Subcutaneous abdominal adipose tissue (tissue), 5 donors: ENCODE measurements around the gene PCBP2.

ENCODE experiments used
- H3K27ac ChIP-seq: one replicate; pipeline ENCODE4 v1.7.0; 2013; ENCODE audit warnings: low read depth, mild to moderate bottlenecking, inconsistent platforms, low read length, moderate library complexity
- H3K27me3 ChIP-seq, 5 donors: one replicate each; pipeline ENCODE4 v1.7.0; 2013; ENCODE audit warnings: low read length in 5 of 5, inconsistent platforms in 1 of 5; ENCODE audit not compliant: control insufficient read depth in 5 of 5, insufficient read depth in 4 of 5
- H3K36me3 ChIP-seq, 5 donors: one replicate each; pipeline ENCODE4 v1.7.0; 2013; ENCODE audit warnings: low read length in 5 of 5; ENCODE audit not compliant: control insufficient read depth in 5 of 5, insufficient read depth in 5 of 5
- H3K4me1 ChIP-seq, 5 donors: one replicate each; pipeline ENCODE4 v1.7.0; 2013; ENCODE audit warnings: low read length in 5 of 5, mild to moderate bottlenecking in 3 of 5, moderate library complexity in 1 of 5; ENCODE audit not compliant: control insufficient read depth in 5 of 5, insufficient read depth in 5 of 5
- H3K4me3 ChIP-seq, 5 donors: one replicate each; pipeline ENCODE4 v1.7.0; 2013; ENCODE audit warnings: low read length in 5 of 5, low read depth in 1 of 5
- H3K9ac ChIP-seq, 5 donors: one replicate each; pipeline ENCODE4 v1.7.0; 2013; ENCODE audit warnings: low read length in 5 of 5, mild to moderate bottlenecking in 4 of 5, moderate library complexity in 3 of 5
- H3K9me3 ChIP-seq, 5 donors: one replicate each; pipeline ENCODE4 v1.7.0; 2013; ENCODE audit warnings: low read length in 5 of 5; ENCODE audit not compliant: control insufficient read depth in 5 of 5
- donor health status: healthy.
- donor health status: healthy.
- donor health status: healthy.
- donor health status: healthy.
- donor health status: healthy.

PCBP2 gene

DNA sequence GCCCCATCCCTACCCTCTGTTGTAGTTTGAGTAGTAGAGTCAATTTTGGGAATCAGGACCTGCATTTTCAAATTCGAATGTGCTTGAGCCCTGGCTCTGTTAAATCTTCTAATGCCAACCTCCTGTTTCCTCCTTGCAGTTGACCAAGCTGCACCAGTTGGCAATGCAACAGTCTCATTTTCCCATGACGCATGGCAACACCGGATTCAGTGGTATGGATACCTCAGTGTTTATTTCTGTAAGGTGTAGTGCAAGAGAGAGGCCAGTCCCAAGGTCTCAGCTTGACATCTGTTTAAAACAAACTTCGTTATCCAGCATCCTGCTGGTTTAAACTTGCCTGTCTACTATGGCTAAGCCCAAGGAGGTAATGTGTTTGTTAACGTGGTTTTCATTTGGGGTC is 15.2 kb downstream of the PCBP2 start:
- H3K9ac ChIP-seq: no peak overlapping the region
- peaks cover 59 to 99% (median 97%) of the 10 kb centered on the region in 5 donors for H3K36me3 ChIP-seq
- peaks cover 0 to 19% (median 10%) of the 10 kb centered on the region in 5 donors for H3K4me1 ChIP-seq

DNA sequence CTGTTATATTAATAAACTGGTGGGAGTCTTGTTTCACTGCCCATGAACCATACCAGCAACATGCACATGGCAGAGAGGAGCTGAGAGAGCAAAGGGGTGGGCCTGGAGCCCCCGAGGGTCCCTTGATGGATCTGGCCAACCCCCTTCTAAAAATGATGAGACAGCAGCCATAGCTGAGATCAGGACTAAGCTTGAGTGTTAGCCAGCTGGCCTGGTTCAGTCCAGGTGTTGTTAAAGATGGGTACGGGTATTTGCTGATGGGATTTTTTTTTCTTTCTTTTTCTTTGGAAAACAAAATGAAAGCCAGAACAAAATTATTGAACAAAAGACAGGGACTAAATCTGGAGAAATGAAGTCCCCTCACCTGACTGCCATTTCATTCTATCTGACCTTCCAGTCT is 16.0 kb downstream of the PCBP2 start:
- H3K4me1 ChIP-seq: peaks cover 0 to 19% (median 10%) of the 10 kb centered on the region in 5 donors
- H3K36me3 ChIP-seq: peaks cover 61 to 99% (median 97%) of the 10 kb centered on the region in 5 donors
- H3K4me3 ChIP-seq: no peak overlapping the region
- no peaks in the 10 kb centered on the region for H3K27me3 ChIP-seq
- no peak overlapping the region for H3K27ac ChIP-seq
- no peak overlapping the region for H3K9ac ChIP-seq
- no peaks in the 10 kb centered on the region for H3K9me3 ChIP-seq

More for the DNA sequence above, 15.2 kb downstream of the PCBP2 start:
- Histone ChIP-seq H3K27me3 (no peaks in the 10 kb centered on the region), H3K4me3 (no peak overlapping the region), H3K27ac (no peak overlapping the region), H3K9me3 (no peaks in the 10 kb centered on the region)

GRCh38 chr12:53468282-53468681 is 16.4 kb downstream of the PCBP2 start:
- peaks cover 0 to 19% (median 13%) of the 10 kb centered on the region in 5 donors for H3K4me1 ChIP-seq
- H3K36me3 ChIP-seq: peaks cover 58 to 99% (median 97%) of the 10 kb centered on the region in 5 donors
- no peaks in the 10 kb centered on the region for H3K9me3 ChIP-seq
- H3K27me3 ChIP-seq: no peaks in the 10 kb centered on the region
- no peak overlapping the region for H3K4me3 ChIP-seq
- H3K9ac ChIP-seq: no peak overlapping the region
- H3K27ac ChIP-seq: no peak overlapping the region

DNA sequence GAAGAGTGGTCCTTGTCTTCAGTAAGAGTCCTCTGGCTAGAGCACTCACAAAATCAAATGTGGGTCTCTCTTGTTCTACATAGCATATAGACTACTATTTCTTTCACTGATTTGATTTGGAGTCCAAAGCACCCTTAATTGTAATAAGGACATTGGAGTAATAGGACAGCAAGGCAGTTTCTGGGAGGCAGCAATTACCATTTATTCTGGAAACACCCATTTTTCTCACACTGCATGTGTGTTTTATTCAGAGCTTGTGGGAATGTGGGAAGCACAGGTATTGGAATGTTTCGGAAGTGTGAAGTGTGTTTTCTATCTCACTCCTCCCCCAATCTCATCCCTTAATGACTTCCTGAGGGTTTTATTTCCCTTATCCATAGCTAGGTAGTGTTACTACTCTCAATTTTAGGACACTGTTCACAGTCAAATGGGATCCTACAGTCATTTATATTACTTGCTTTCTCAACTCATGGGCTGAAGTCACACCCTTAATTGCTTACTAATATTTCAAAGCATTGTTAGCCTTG is 20.2 kb downstream of the PCBP2 start:
- no peaks in the 10 kb centered on the region for H3K9me3 ChIP-seq
- H3K4me3 ChIP-seq: no peak overlapping the region
- no peaks in the 10 kb centered on the region for H3K27me3 ChIP-seq
- no peak overlapping the region for H3K27ac ChIP-seq
- peaks cover 61 to 99% (median 97%) of the 10 kb centered on the region in 5 donors for H3K36me3 ChIP-seq
- H3K9ac ChIP-seq: no peak overlapping the region
- H3K4me1 ChIP-seq: peaks cover 0 to 10% (median under 1%) of the 10 kb centered on the region in 5 donors

- no peak overlapping the region for H3K4me3 ChIP-seq
- no peak overlapping the region for H3K9ac ChIP-seq
- H3K9me3 ChIP-seq: no peaks in the 10 kb centered on the region
- H3K27ac ChIP-seq: no peak overlapping the region
- no peaks in the 10 kb centered on the region for H3K27me3 ChIP-seq
- peaks cover 0 to 10% (median 0%) of the 10 kb centered on the region in 5 donors for H3K4me1 ChIP-seq
- H3K36me3 ChIP-seq: peaks cover 59 to 96% (median 93%) of the 10 kb centered on the region in 5 donors
Measured at GRCh38 chr12:53474077-53474476, 22.2 kb downstream of the PCBP2 start.

DNA sequence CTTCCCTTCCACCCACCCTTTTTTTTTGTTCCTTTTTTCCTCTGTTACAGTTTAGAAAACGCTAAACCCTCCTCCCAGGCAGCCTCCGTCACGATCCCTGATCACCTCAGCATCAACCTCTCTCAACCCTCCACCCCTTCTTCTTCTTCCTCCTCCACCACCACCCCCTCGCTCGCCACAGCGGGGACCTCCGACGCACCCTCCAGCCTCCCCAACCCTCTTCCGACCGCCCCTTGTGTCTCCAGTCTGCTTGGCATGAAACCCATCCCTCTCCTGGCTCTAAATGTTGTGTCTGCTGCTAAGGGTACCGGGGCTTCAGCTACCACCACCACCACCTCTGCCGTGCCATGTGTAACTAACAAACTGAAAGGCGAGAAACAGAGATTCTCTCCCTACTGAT is 22.9 kb downstream of the PCBP2 start:
- peaks cover 64 to 95% (median 93%) of the 10 kb centered on the region in 5 donors for H3K36me3 ChIP-seq
- H3K27ac ChIP-seq: no peak overlapping the region

GRCh38 chr12:53476769-53477209 is 24.9 kb downstream of the PCBP2 start:
- Histone ChIP-seq H3K9me3 (no peaks in the 10 kb centered on the region), H3K4me1 (peaks cover 0 to 10% (median 0%) of the 10 kb centered on the region in 5 donors), H3K27ac (no peak overlapping the region), H3K9ac (no peak overlapping the region), H3K4me3 (no peak overlapping the region), H3K27me3 (no peaks in the 10 kb centered on the region), H3K36me3 (peaks cover 61 to 92% (median 90%) of the 10 kb centered on the region in 5 donors)

More for the DNA sequence above, 22.9 kb downstream of the PCBP2 start:
- no peak overlapping the region for H3K9ac ChIP-seq
- no peaks in the 10 kb centered on the region for H3K27me3 ChIP-seq
- no peaks in the 10 kb centered on the region for H3K9me3 ChIP-seq
- no peak overlapping the region for H3K4me3 ChIP-seq
- H3K4me1 ChIP-seq: peaks cover 0 to 10% (median 0%) of the 10 kb centered on the region in 5 donors

- Histone ChIP-seq H3K4me3 (no peak overlapping the region), H3K9ac (peak overlapping the region in 1 of 5 donors; percentile 22), H3K9me3 (no peaks in the 10 kb centered on the region), H3K4me1 (peaks cover 0 to 1% (median 0%) of the 10 kb centered on the region in 5 donors), H3K27me3 (no peaks in the 10 kb centered on the region), H3K27ac (peak overlapping the region; percentile 47), H3K36me3 (peaks cover 44 to 92% (median 90%) of the 10 kb centered on the region in 5 donors)
Measured at GRCh38 chr12:53478865-53479264, 27.0 kb downstream of the PCBP2 start.

GRCh38 chr12:53479331-53479730 is 27.4 kb downstream of the PCBP2 start:
- H3K4me1 ChIP-seq: no peaks in the 10 kb centered on the region
- H3K4me3 ChIP-seq: no peak overlapping the region
- H3K27me3 ChIP-seq: no peaks in the 10 kb centered on the region
- peaks cover 40 to 93% (median 90%) of the 10 kb centered on the region in 5 donors for H3K36me3 ChIP-seq
- no peak overlapping the region for H3K27ac ChIP-seq
- H3K9me3 ChIP-seq: no peaks in the 10 kb centered on the region
- no peak overlapping the region for H3K9ac ChIP-seq

DNA sequence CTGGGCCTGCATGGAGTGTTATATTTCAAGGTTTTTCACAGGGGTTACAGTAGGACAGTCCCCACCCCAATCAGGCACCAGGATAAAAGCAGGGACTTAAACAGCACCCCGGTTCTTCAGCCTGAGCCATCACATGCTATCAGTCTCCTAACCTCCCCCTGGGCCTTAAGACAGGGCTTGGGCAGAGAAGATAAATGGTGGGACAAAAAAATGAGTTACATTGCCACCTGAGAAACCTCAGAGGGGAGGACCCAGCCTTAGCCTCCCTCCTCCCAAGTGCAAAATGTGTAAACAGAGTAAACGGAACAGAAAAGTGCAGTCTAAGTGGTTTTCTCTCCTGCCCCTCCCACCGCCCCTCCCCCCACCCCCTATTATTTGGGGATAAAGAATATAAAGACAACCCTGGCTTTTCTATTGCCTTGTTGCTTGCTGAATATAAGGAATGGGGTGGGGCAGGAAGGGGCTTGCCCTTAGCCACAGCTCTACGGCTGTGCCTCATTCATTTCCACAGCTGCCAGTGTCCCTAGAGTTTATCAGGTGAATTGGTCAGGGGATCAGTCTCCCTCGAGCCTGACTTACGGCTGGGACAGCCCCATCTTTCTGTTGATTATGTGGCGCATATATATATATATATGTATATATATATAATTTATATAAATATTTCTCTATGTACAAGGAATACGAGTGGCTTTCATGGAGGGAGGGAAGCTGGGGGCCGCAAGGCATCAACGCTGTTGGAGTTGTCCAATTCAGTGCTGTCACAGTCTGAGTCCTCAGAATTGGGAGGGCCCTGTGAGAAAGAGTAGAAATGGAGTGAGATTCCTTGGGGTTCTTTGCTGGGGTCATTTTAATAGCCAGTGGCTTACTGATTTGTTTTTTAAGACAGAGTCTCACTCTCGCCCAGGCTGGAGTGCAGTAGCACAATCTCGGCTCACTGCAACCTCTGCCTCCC is 28.9 kb downstream of the PCBP2 start:
- no peak overlapping the region for H3K9ac ChIP-seq
- H3K27ac ChIP-seq: no peak overlapping the region
- H3K4me3 ChIP-seq: no peak overlapping the region
- no peaks in the 10 kb centered on the region for H3K27me3 ChIP-seq
- peaks cover 29 to 93% (median 85%) of the 10 kb centered on the region in 5 donors for H3K36me3 ChIP-seq
- no peaks in the 10 kb centered on the region for H3K9me3 ChIP-seq
- no peaks in the 10 kb centered on the region for H3K4me1 ChIP-seq
